Measurements from ENCODE around the gene ETV6. TPM values are rescaled to one million over a fixed set of nuclear protein-coding genes. Genes with fewer than 3 reads are reported as not detected.

The ETV6 gene
- total and polyA plus RNA-seq, 9 of the 15 experiments (the other 6 are each of a cell fraction or from before 2014, with no cell fraction given): 0.81 to 12.7 (median 4.1) TPM

- Histone ChIP-seq H3K9me1 (ENCODE audit: control insufficient read depth, insufficient read depth, low read length) (no peaks in the 10 kb centered on the region), H3K4me1 (replicated peaks in 1 of 2; ENCODE audit: control insufficient read depth in 2 of 2, insufficient read depth in 2 of 2, low read length in 2 of 2) (peaks cover 4 to 18% of the 10 kb centered on the region in 2 experiments; a peak in 4 of 5 replicates), H4K20me1 (replicated peaks; ENCODE audit: control insufficient read depth, insufficient read depth, low read length) (no peaks in the 10 kb centered on the region), H3K79me2 (ENCODE audit: control insufficient read depth, insufficient read depth, low read length) (no peaks in the 10 kb centered on the region), H3K27ac (ENCODE audit: extremely low read depth, low read depth, low read length) (no peak overlapping the region), H3K36me3 (ENCODE audit: control insufficient read depth, insufficient read depth, low read length) (no peaks in the 10 kb centered on the region), H2AFZ (ENCODE audit: low read depth, low read length) (no peak overlapping the region), H3K9me3 (replicated peaks; ENCODE audit: control insufficient read depth, insufficient read depth, low read depth, low read length) (no peaks in the 10 kb centered on the region), H3K9ac (ENCODE audit: insufficient read depth in 1 of 2, low read depth in 2 of 2, low read length in 2 of 2) (no peak overlapping the region), H3K27me3 (ENCODE audit: control insufficient read depth in 2 of 2, insufficient read depth in 2 of 2, low read length in 2 of 2) (no peaks in the 10 kb centered on the region), H3K4me2 (ENCODE audit: insufficient read depth, low read length) (no peak overlapping the region), H3K4me3 (no peak overlapping the region)
- BruUV-seq (replicated peaks): no TSS peak
- ChIA-PET POLR2A (no interaction called here), CTCF (ENCODE audit: low intra/inter-chr PET ratio) (no interaction called here)
- intact Hi-C loops (cut with micrococcal nuclease) (no loop called here), in situ Hi-C loops (cut with MboI) (no loop called here)
- no peak for ATAC-seq
- no peak for FAIRE-seq
- no peak for DNase-seq (ENCODE audit: extremely low read depth in 1 of 4, low spot score in 3 of 4)
- WGBS (ENCODE audit: insufficient coverage, low coverage, missing lambda C conversion rate): 52% methylated on average over 4 of the region's 5 CpGs
- TF ChIP-seq COPS2 (conservative IDR thresholded peaks at IDR 0.05): no peak
- TF ChIP-seq ZNF561 (CRISPR knock-in tag; conservative IDR thresholded peaks at IDR 0.05): no peak
- no peak for TF ChIP-seq ELK3 (CRISPR knock-in tag; IDR thresholded peaks at IDR 0.05)
- no peak for TF ChIP-seq MCM2 (IDR thresholded peaks at IDR 0.05; ENCODE audit: low read depth)
- no peak for TF ChIP-seq ZNF512 (tag; IDR thresholded peaks at IDR 0.05)
- no peak for TF ChIP-seq ZNF318 (IDR thresholded peaks at IDR 0.05; ENCODE audit: borderline replicate concordance in 1 of 2, low read depth in 1 of 2)
These were observed 180.9 kb downstream of the ETV6 start for GRCh38 chr12:11830307-11830801.
